AG10803 (cell line): ENCODE results near the gene GIMD1.
A peak's percentile ranks its signal among the peaks of the same experiment; 100 is the strongest.

Experiments
- DNase-seq: peaks from one replicate; pipeline ENCODE4 v3.0.0; 2010; ENCODE audit warnings: low read depth
- H3K4me3 ChIP-seq: 2 replicates; pipeline ENCODE4 v1.5.1; 2011; ENCODE audit warnings: mild to moderate bottlenecking, low read length, control low read depth
- CTCF ChIP-seq: conservative IDR thresholded peaks from 2 replicates; pipeline ENCODE4 v1.5.1; 2011; ENCODE audit warnings: mild to moderate bottlenecking, low read length, control low read depth, inconsistent platforms

GIMD1 gene

GRCh38 chr4:106351016-106351415, 17.6 kb downstream of the GIMD1 start:
- no peak overlapping the region for H3K4me3 ChIP-seq
- DNase-seq, result no peak
- no peak for TF ChIP-seq CTCF

DNA sequence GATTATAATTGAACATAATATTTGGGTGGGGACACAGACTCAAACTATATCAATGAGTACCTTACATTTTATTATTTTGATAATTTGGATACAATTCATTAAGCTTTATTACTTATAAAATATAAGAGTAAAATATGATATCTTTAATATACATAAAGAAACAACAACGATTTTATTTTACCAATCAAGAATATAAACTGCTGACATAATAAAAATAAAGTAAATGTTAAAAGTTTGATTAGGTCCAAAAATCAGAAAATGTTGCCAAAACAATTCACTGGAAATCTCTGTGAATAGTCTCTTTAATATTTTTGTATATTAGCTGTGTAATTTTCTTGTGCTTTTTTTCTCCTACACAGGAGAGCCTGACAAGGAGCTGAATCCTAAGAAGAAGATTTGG, 21.4 kb downstream of the GIMD1 start:
- no peak overlapping the region for H3K4me3 ChIP-seq
- no peak for TF ChIP-seq CTCF
- no peak for DNase-seq

DNA sequence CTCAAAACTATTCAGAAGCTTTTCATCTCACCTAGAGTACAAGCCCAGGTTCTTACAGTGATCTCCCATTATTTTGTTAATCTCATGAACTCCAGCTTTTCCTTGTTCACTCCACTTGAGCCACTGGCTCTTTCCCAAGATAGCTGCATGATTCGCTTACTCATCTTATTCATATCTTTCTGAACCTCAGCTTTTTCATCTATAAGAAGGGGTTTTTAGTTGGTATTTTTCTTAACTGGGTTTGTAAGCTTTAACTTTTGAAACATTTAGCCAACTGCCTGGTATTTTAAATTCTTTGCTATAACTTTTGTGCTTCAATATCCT, 24.0 kb downstream of the GIMD1 start:
- TF ChIP-seq CTCF, result no peak
- no peak overlapping the region for H3K4me3 ChIP-seq
- peak; percentile 50 for DNase-seq

GRCh38 chr4:106343865-106344646, 24.5 kb downstream of the GIMD1 start:
- TF ChIP-seq CTCF, result no peak
- no peak overlapping the region for H3K4me3 ChIP-seq
- DNase-seq, result no peak

- no peak overlapping the region for H3K4me3 ChIP-seq
- DNase-seq, result no peak
- no peak for TF ChIP-seq CTCF
Measured at GRCh38 chr4:106340774-106341173, 27.8 kb downstream of the GIMD1 start.

GRCh38 chr4:106339431-106339830, 29.1 kb downstream of the GIMD1 start:
- TF ChIP-seq CTCF, result no peak
- no peak for DNase-seq
- H3K4me3 ChIP-seq, result no peak overlapping the region

DNA sequence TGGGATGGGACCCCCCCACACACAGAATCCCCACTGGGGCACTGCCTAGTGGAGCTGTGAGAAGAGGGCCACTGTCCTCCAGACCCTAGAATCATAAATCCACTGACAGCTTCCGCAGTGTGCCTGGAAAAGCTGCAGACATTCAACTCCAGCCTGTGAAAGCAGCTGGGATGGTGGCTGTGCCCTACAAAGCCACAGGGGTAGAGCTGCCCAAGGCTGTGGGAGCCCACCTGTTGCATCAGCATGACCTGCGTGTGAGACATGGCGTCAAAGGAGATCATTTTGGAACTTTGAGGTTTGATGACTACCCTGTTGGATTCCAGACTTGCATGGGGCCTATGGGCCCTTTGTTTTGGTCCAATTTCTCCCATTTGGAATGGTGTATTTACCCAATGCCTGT, 29.9 kb downstream of the GIMD1 start:
- TF ChIP-seq CTCF, result no peak
- H3K4me3 ChIP-seq, result no peak overlapping the region
- DNase-seq, result no peak
